Rectal smooth muscle tissue (tissue), 1 donor: ENCODE measurements around the gene RASSF1.

Experiments
- H3K27ac ChIP-seq: one replicate; pipeline ENCODE4 v1.7.0; 2013; ENCODE audit warnings: low read depth, low read length, inconsistent platforms
- H3K27me3 ChIP-seq: one replicate; pipeline ENCODE4 v1.7.0; 2013; ENCODE audit warnings: low read length; ENCODE audit not compliant: control insufficient read depth, insufficient read depth
- H3K36me3 ChIP-seq: one replicate; pipeline ENCODE4 v1.7.0; 2013; ENCODE audit warnings: low read length; ENCODE audit not compliant: control insufficient read depth, insufficient read depth
- H3K4me1 ChIP-seq: one replicate; pipeline ENCODE4 v1.7.0; 2013; ENCODE audit warnings: low read length; ENCODE audit not compliant: control insufficient read depth, insufficient read depth
- H3K4me3 ChIP-seq: one replicate; pipeline ENCODE4 v1.7.0; 2013; ENCODE audit warnings: low read length
- H3K9ac ChIP-seq: one replicate; pipeline ENCODE4 v1.7.0; 2013; ENCODE audit warnings: low read length

RASSF1 gene

GRCh38 chr3:50340448-50341329, at the start of gene RASSF1:
TSS of gene RASSF1 (minus strand) at chr3:50340836. CDS start at chr3:50340805, 31 bp downstream.
- H3K9ac ChIP-seq = peak within 1 kb of the TSS; percentile 69
- peaks cover 7% of the 10 kb centered on the region for H3K4me1 ChIP-seq
- H3K27me3 ChIP-seq = no peaks in the 10 kb centered on the region
- no peaks in the 10 kb centered on the region for H3K36me3 ChIP-seq
- H3K27ac ChIP-seq = peak within 1 kb of the TSS; percentile 67
- peak within 1 kb of the TSS; percentile 76 for H3K4me3 ChIP-seq

- H3K27ac ChIP-seq = no peak overlapping the region
- H3K27me3 ChIP-seq = no peaks in the 10 kb centered on the region
- H3K36me3 ChIP-seq = no peaks in the 10 kb centered on the region
- no peak overlapping the region for H3K9ac ChIP-seq
- no peaks in the 10 kb centered on the region for H3K4me1 ChIP-seq
- H3K4me3 ChIP-seq = no peak overlapping the region
Measured at GRCh38 chr3:50389414-50389767, 48.8 kb upstream of the RASSF1 start.

GRCh38 chr3:50388720-50389413, 48.2 kb upstream of the RASSF1 start:
- Histone ChIP-seq H3K36me3 (no peaks in the 10 kb centered on the region), H3K27ac (no peak overlapping the region), H3K4me3 (no peak overlapping the region), H3K9ac (no peak overlapping the region), H3K27me3 (no peaks in the 10 kb centered on the region), H3K4me1 (no peaks in the 10 kb centered on the region)

GRCh38 chr3:50388016-50388719, 47.5 kb upstream of the RASSF1 start:
- no peak overlapping the region for H3K27ac ChIP-seq
- H3K4me1 ChIP-seq = no peaks in the 10 kb centered on the region
- H3K4me3 ChIP-seq = no peak overlapping the region
- H3K27me3 ChIP-seq = no peaks in the 10 kb centered on the region
- no peaks in the 10 kb centered on the region for H3K36me3 ChIP-seq
- H3K9ac ChIP-seq = no peak overlapping the region

GRCh38 chr3:50385754-50386153, 45.1 kb upstream of the RASSF1 start:
- no peaks in the 10 kb centered on the region for H3K36me3 ChIP-seq
- H3K27me3 ChIP-seq = no peaks in the 10 kb centered on the region
- H3K9ac ChIP-seq = no peak overlapping the region
- H3K4me1 ChIP-seq = no peaks in the 10 kb centered on the region
- H3K27ac ChIP-seq = no peak overlapping the region
- no peak overlapping the region for H3K4me3 ChIP-seq

- H3K27me3 ChIP-seq = no peaks in the 10 kb centered on the region
- no peak overlapping the region for H3K9ac ChIP-seq
- H3K4me3 ChIP-seq = no peak overlapping the region
- H3K36me3 ChIP-seq = no peaks in the 10 kb centered on the region
- H3K4me1 ChIP-seq = no peaks in the 10 kb centered on the region
- no peak overlapping the region for H3K27ac ChIP-seq
Measured at GRCh38 chr3:50383750-50384149, 43.1 kb upstream of the RASSF1 start.

- H3K27ac ChIP-seq = no peak overlapping the region
- no peak overlapping the region for H3K4me3 ChIP-seq
- no peaks in the 10 kb centered on the region for H3K36me3 ChIP-seq
- no peaks in the 10 kb centered on the region for H3K27me3 ChIP-seq
- no peak overlapping the region for H3K9ac ChIP-seq
- H3K4me1 ChIP-seq = no peaks in the 10 kb centered on the region
Measured at GRCh38 chr3:50382722-50383121, 42.1 kb upstream of the RASSF1 start.

- Histone ChIP-seq H3K27ac (no peak overlapping the region), H3K4me1 (no peaks in the 10 kb centered on the region), H3K27me3 (no peaks in the 10 kb centered on the region), H3K36me3 (no peaks in the 10 kb centered on the region), H3K4me3 (no peak overlapping the region), H3K9ac (no peak overlapping the region)
Measured at GRCh38 chr3:50381383-50381782, 40.7 kb upstream of the RASSF1 start.

- Histone ChIP-seq H3K4me3 (no peak overlapping the region), H3K9ac (no peak overlapping the region), H3K27me3 (no peaks in the 10 kb centered on the region), H3K27ac (no peak overlapping the region), H3K4me1 (no peaks in the 10 kb centered on the region), H3K36me3 (no peaks in the 10 kb centered on the region)
Measured at GRCh38 chr3:50380405-50381085, 39.9 kb upstream of the RASSF1 start.

- Histone ChIP-seq H3K9ac (no peak overlapping the region), H3K4me1 (no peaks in the 10 kb centered on the region), H3K4me3 (no peak overlapping the region), H3K27ac (no peak overlapping the region), H3K27me3 (no peaks in the 10 kb centered on the region), H3K36me3 (no peaks in the 10 kb centered on the region)
Measured at GRCh38 chr3:50378757-50379156, 38.1 kb upstream of the RASSF1 start.

- no peaks in the 10 kb centered on the region for H3K27me3 ChIP-seq
- H3K4me3 ChIP-seq = no peak overlapping the region
- no peak overlapping the region for H3K27ac ChIP-seq
- H3K4me1 ChIP-seq = no peaks in the 10 kb centered on the region
- no peaks in the 10 kb centered on the region for H3K36me3 ChIP-seq
- no peak overlapping the region for H3K9ac ChIP-seq
Measured at GRCh38 chr3:50378024-50378423, 37.4 kb upstream of the RASSF1 start.
